GM10847 (cell line): ENCODE results near the gene TENM4.

Source experiments
- POLR2A ChIP-seq: IDR thresholded peaks from 2 replicates; pipeline ENCODE4 v1.6.1; 2011; ENCODE audit not compliant: insufficient read length; ENCODE audit errors: extremely low read depth

TENM4 gene

GRCh38 chr11:78804991-78805390 is 635.8 kb downstream of the TENM4 start:
- no peak for TF ChIP-seq POLR2A

GRCh38 chr11:78803995-78804394 is 636.8 kb downstream of the TENM4 start:
- TF ChIP-seq POLR2A: no peak

- TF ChIP-seq POLR2A: no peak
These were observed 638.6 kb downstream of the TENM4 start for GRCh38 chr11:78802058-78802761.

DNA sequence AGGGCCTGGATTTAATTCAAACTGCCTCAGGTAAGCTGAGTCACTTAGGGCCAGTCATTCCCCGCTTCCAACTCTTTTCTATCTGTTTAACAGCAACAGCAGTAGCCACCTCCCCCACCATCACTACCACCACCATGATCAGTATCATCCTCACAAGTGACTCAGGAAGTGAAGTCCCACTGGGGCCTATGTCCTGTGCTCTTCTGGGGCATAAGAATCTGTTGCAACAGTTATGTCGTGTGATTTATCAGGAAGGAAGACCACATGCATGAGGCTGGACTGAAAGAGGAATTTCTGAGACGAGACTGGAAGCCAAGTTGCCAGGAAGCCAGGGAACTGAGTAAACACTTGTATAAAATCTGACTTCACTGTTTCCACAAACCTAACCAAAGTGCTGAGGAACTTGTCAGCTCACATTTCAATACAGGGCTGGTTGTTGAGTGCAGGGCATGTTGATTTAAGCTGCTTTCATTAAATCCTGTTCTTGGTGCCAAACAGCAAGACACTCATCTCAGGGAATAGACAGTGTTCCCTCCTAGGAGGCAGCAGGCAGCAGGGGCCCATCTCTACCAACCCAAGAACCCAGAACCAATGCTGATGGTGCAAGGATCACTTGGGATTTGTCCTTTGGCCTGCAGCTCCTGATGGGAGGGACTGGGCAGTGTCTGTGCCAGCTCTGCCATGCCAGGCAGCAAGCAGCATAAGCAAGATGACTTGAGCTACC is 639.5 kb downstream of the TENM4 start:
- TF ChIP-seq POLR2A: no peak

DNA sequence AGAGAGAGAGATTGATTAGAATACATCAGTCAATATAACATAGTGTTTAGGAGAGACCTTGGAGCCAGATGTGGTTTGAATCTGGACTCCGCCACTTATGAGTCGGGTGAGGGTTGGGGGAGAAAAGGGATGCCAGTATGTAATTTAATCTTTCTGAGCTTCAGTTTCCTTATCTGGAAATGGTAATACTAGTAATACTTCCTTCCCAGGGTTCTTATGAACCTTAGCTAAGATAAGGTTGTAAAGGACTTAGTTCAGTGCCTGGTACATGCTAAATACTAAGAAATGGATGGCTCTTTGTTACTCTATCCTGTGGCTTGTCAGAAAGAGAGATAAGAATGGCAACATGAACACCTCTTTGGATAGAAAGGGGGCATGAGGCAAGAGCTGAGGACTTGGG is 640.1 kb downstream of the TENM4 start:
- no peak for TF ChIP-seq POLR2A

- TF ChIP-seq POLR2A: no peak
These were observed 640.6 kb downstream of the TENM4 start for GRCh38 chr11:78800096-78800690.

- TF ChIP-seq POLR2A: no peak
These were observed 642.2 kb downstream of the TENM4 start for GRCh38 chr11:78798663-78799062.

DNA sequence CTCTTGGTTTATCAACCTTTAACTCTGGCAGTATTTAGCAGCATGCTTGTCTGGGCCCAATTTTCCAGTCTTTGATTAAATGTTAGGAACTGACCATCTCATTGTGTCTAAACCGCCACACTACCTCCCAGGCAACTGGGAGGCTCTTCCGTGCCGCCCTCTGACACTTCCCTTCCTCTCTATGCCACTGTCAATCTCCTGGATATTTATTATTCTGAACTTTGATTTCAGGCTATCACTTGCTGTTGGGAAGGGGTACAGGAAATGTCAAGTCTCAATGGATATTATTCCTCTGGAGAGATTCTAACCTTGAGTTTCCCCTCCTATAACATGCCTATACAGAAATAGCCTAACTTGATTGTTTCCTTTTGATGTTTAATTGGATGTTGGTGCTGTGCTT is 643.3 kb downstream of the TENM4 start:
- TF ChIP-seq POLR2A: no peak

- TF ChIP-seq POLR2A: no peak
These were observed 643.9 kb downstream of the TENM4 start for GRCh38 chr11:78796956-78797355.

- no peak for TF ChIP-seq POLR2A
These were observed 645.1 kb downstream of the TENM4 start for GRCh38 chr11:78795621-78796261.

- no peak for TF ChIP-seq POLR2A
These were observed 648.9 kb downstream of the TENM4 start for GRCh38 chr11:78791964-78792363.

- TF ChIP-seq POLR2A: no peak
These were observed 649.6 kb downstream of the TENM4 start for GRCh38 chr11:78791254-78791653.

DNA sequence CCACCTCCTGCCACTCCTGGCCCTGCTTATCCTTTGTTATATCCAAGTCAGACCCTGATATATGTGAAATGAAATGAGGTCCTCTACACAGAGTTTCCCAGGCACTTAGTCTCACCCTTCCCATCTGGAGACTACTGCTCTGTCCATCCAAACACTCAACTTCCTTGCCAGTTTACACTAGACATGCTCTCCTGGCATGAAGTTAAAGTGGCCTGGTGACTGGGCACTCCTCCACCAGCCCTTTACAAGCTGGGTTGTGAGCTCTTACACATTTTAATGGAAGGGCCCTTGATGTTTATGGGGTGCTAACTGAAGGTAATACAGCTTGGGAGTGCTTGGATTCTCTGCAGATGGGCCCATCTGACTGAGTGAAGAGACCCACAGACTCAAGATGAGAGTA is 650.0 kb downstream of the TENM4 start:
- TF ChIP-seq POLR2A: no peak

DNA sequence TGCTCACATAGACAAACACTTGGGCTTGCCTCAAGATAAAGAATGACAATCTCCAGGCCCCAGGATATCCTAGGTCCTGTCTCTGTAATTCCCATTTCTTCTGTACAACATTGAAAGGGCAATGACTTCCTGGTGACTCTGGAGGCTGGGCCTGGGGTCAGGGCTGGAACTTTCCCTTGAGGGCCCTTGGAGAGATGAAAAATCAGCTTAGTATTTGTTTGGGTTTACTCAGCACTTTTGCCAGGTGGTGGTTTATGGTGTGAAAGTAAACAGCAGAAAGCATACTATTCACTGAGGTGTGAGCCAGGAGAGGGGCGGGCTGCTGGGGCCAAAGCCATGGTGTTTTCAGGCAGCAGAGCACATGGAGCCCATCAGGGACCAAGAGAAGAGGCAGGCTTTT is 651.5 kb downstream of the TENM4 start:
- no peak for TF ChIP-seq POLR2A

DNA sequence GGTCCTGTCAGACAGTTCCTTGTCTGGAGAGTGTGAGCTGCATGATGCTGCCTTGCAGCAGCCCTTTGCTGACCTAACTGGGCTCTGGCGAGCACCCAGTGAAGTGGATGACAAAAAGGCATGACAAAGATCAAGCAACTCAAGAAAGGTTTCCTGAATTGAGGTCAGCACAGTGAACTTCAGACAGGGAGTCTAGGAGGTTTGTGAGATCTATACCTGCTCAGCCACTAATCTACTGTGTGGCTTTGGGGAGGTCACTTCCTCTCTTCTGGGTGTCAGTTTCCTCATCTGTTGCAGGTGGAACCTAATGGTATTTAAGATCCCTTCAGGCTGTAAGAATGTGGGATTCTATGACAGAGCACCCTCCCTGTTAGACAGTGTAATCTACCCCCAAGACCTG is 652.3 kb downstream of the TENM4 start:
- no peak for TF ChIP-seq POLR2A

GRCh38 chr11:78787696-78788095 is 653.1 kb downstream of the TENM4 start:
- no peak for TF ChIP-seq POLR2A
